RKO (cell line): ENCODE results near the gene SHC2.
A peak's percentile ranks its signal among the peaks of the same experiment; 100 is the strongest.
"Not testable (repeated sequence)": the region's sequence is repeated elsewhere in the genome, so short reads cannot be mapped to it uniquely, and the experiment has no call there.

Experiments used
- DNase-seq: peaks from one replicate; pipeline ENCODE4 v3.0.0-alpha.2; 2016; ENCODE audit warnings: low spot score

Gene SHC2

GRCh38 chr19:389255-389934 lies 71.4 kb downstream of the SHC2 start:
- no peak for DNase-seq

GRCh38 chr19:388691-389090 lies 72.1 kb downstream of the SHC2 start:
- DNase-seq, result no peak

- no peak for DNase-seq
Observed at GRCh38 chr19:387777-388176, 73.1 kb downstream of the SHC2 start.

GRCh38 chr19:386632-387301 lies 74.1 kb downstream of the SHC2 start:
- not testable (repeated sequence) for DNase-seq

DNA sequence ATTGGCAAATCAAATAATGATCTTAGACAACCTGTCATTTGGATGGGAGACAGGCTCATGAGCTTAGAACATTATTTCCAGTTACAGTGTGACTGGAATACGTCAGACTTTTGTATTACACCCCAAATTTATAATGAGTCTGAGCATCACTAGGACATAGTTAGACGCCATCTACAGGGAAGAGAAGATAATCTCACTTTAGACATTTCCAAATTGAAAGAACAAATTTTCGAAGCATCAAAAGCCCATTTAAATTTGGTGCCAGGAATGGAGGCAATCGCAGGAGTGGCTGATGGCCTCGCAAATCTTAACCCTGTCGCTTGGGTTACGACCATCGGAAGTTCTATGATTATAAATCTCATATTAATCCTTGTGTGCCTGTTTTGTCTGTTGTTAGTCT lies 74.6 kb downstream of the SHC2 start:
- DNase-seq, result not testable (repeated sequence)

DNA sequence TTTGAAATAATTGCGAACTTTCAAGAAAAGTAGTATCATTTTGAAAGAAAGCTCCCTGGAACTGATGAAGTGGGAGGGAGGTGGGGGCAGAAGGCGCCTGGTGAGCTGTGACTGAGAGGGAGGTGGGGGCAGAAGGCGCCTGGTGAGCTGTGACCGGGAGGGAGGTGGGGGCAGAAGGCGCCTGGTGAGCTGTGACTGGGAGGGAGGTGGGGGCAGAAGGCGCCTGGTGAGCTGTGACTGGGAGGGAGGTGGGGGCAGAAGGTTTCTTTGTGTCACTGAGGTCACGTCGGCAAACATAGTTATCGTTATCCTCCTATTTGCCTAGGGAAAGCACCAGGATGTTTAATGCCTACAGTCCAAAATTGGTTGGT lies 76.0 kb downstream of the SHC2 start:
- no peak for DNase-seq

DNA sequence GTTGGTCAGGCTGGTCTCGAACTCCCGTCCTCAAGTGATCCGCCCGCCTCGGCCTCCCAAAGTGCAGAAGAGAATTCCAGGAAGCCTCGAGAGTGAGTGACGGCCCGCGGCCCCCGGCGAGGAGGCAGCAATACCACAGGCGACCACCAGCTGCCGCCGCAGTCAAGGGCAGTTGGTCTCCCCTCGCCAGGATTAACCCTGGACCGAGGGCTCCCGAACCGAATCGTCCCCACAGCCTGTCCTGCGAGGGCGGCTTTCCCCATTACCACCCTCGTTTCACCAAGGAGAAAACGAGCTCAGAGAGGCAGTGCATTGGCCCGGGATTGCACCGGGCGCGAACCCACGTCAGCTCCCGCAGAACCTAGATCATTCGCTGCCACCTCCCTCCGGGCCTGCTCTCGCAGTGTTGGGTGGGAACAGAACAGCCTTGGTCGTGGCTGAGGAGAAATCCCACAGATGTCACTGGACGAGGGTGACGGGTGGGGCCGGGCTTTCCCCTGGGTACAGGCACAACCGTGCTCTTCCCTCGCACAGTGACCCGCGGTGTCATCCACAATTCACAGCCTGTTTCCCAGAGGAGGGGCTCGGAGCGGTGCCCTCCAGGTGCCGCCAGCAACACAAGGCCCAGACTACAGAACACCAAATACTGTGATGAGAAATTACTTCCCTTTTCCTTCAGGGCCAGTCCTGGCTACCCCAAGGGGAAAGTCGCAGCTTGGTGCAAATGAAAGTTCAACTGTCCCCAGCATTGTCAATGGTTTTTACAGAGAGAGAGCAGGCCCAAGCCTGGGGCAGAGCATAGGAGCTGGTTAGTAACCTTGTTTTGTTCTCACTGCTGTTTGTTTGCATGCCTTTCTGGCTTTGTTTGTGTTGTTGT lies 76.7 kb downstream of the SHC2 start:
- DNase-seq, result no peak

- DNase-seq, result no peak
Observed at GRCh38 chr19:383040-383439, 77.8 kb downstream of the SHC2 start.

DNA sequence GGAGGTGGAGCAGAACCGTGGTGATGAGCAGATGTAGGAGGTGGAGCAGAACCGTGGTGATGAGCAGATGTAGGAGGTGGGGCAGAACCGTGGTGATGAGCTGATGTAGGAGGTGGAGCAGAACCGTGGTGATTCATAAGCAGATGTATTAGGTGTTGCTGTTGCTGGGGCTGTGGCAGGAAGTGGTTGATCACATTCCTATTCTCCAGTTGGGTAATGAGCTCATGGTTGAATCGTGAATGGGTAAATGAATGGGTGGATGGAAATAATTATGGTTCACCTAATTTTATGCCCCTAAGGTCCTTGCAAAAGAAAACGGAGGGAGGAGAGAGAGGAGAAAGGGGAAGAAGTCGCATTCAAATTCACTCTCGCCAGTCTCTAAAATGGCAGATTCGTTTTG lies 78.3 kb downstream of the SHC2 start:
- DNase-seq, result peak; percentile 61

DNA sequence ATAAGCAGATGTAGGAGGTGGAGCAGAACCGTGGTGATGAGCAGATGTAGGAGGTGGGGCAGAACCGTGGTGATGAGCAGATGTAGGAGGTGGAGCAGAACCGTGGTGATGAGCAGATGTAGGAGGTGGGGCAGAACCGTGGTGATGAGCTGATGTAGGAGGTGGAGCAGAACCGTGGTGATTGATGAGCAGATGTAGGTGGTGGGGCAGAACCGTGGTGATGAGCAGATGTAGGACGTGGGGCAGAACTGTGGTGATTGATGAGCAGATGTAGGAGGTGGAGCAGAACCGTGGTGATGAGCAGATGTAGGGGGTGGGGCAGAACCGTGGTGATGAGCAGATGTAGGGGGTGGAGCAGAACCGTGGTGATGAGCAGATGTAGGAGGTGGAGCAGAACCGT lies 78.9 kb downstream of the SHC2 start:
- DNase-seq, result not testable (repeated sequence)

- not testable (repeated sequence) for DNase-seq
Observed at GRCh38 chr19:380618-381219, 80.1 kb downstream of the SHC2 start.

GRCh38 chr19:379796-380195 lies 81.0 kb downstream of the SHC2 start:
- no peak for DNase-seq

DNA sequence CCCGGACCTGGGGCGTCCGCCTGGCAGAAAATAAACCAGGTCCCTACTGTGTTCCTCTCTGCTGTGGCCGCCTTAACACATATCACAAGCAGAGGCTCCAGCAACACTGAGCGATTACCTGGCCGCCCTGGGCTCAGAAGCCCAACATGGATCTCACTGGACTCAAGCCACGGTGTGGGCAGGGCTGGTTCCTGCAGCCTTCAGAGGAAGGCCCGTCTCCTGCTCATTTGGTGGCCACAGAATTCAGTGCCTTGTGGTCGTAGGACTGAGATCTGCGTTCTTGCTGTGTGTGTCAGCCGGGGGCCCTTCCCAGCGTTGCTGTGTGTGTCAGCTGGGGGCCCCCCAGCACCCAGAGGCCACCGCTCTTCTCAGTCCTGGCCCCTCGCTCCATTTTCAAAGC lies 82.1 kb downstream of the SHC2 start:
- DNase-seq, result no peak

DNA sequence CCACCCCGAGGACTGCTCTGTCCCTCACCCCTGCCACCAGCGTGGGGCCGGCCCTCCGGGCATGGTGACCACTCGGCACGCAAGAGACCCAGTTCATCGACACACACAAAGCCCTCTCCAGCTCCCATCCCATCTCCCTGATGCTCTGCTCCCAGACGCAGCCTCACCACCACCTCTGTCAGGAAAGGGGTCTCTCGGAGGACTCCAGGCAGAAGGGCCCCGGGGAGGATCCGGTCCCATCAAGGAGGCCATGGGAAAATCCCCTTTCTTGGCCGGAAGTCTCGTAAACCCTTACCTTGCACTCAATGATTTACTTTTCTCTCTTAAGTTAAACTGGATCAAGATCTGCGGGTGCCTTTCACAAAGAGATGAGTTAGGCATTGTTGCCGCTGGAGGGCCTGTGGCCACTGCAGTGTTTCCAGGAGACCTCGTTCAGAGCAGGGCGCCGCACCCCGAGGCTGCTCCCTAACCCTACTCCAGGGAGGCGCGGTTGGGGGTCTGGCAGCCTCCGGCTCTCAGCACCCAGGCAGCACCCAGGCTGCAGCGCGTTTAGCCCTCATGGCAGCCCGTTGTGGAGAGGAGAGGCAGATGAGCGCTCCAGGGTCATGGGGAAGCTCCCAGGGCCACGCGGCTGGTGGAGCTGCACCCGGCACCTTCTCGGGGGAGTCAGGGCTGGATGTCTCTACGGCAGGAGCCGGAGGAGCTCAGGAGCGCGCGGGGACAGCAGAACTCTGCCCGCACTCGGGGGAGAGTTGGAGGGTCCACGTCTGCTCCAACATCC lies 82.8 kb downstream of the SHC2 start:
- DNase-seq, result no peak

- DNase-seq, result no peak
Observed at GRCh38 chr19:376111-376470, 84.7 kb downstream of the SHC2 start.

GRCh38 chr19:375395-376110 lies 85.3 kb downstream of the SHC2 start:
- DNase-seq, result no peak

DNA sequence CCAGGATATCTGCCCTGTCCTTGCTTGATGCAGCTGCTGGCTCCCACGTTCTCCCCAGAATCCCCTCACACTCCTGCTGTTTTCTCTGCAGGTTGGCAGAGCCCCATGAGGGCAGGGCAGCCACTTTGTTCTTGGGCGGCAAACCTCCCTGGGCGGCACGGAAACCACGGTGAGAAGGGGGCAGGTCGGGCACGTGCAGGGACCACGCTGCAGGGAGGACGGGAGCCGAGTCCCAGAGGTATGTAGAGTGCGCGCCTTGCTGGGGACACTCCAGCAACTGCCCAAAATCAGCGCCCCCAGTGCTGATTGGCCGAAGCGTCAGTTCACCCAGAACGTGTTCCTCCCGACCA lies 86.0 kb downstream of the SHC2 start:
- no peak for DNase-seq

- no peak for DNase-seq
Observed at GRCh38 chr19:374183-374885, 86.5 kb downstream of the SHC2 start.

GRCh38 chr19:373391-374182 lies 87.2 kb downstream of the SHC2 start:
- no peak for DNase-seq
